Bronchial epithelial cell (primary cell): ENCODE results near the gene PADI6. TPM values are rescaled to one million over a fixed set of nuclear protein-coding genes. Genes with fewer than 3 reads are reported as not detected.

ENCODE experiments used
- DNase-seq: peaks from one replicate; pipeline ENCODE4 v3.0.0-alpha.2; 2010; ENCODE audit warnings: low read depth
- FAIRE-seq: peaks from 2 replicates; lab custom pipeline; 2011; peaks lifted over from hg19 to GRCh38; lab: Jason Lieb, UNC
- H3K27me3 ChIP-seq: 2 replicates; pipeline ENCODE4 v1.5.1; 2011; ENCODE audit warnings: low read length; ENCODE audit not compliant: control insufficient read depth, insufficient read depth
- H3K36me3 ChIP-seq: 2 replicates; pipeline ENCODE4 v1.5.1; 2011; ENCODE audit warnings: low read length; ENCODE audit not compliant: control insufficient read depth, insufficient read depth
- H3K4me3 ChIP-seq: 2 replicates; pipeline ENCODE4 v1.5.1; 2011; ENCODE audit warnings: mild to moderate bottlenecking, low read depth, low read length, control low read depth
- total RNA-seq: library from RNA; depleted of rRNA; stranded (reverse); fragments of >200 nt; gene quantifications from 2 replicates; pipeline ENCODE4 v1.2.1, GENCODE V29; 2014
- TF ChIP-seq, protein P1 (sequence below): IDR thresholded peaks from 2 replicates; pipeline ENCODE4 v1.5.1; 2011; ENCODE audit warnings: mild to moderate bottlenecking, moderate library complexity, low read length, control low read depth, inconsistent platforms; ENCODE audit not compliant: insufficient read depth, severe bottlenecking

PADI6 gene
- not detected in 2 replicates for total RNA-seq

DNA sequence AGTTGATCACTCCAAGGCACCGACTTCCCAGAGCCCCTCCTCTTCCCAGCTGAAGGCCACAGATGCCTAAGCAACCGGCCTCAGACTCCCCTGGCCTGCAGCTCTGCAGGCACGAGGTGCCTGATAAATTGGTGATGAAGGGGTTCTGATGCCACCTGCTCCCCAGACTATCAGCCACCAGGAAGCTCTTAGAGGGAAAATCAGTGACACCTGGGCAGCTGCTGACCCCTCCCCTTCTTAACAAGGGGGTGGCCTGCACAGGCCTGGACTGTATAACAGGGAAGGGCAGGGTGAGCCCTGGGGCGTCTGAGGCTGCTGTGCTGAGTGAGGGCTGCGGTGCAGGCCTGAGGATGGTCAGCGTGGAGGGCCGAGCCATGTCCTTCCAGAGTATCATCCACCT, at the start of gene PADI6:
TSS of gene PADI6 (plus strand) at position 301 of the 400 bp plus-strand sequence. CDS start at position 351, 50 bp downstream.
- Histone ChIP-seq H3K36me3 (no peaks in the 10 kb centered on the region), H3K27me3 (no peaks in the 10 kb centered on the region), H3K4me3 (no peak within 1 kb of the TSS)
- FAIRE-seq (no peak), DNase-seq (no peak)
- TF ChIP-seq, protein P1, sequence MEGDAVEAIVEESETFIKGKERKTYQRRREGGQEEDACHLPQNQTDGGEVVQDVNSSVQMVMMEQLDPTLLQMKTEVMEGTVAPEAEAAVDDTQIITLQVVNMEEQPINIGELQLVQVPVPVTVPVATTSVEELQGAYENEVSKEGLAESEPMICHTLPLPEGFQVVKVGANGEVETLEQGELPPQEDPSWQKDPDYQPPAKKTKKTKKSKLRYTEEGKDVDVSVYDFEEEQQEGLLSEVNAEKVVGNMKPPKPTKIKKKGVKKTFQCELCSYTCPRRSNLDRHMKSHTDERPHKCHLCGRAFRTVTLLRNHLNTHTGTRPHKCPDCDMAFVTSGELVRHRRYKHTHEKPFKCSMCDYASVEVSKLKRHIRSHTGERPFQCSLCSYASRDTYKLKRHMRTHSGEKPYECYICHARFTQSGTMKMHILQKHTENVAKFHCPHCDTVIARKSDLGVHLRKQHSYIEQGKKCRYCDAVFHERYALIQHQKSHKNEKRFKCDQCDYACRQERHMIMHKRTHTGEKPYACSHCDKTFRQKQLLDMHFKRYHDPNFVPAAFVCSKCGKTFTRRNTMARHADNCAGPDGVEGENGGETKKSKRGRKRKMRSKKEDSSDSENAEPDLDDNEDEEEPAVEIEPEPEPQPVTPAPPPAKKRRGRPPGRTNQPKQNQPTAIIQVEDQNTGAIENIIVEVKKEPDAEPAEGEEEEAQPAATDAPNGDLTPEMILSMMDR = no peak

DNA sequence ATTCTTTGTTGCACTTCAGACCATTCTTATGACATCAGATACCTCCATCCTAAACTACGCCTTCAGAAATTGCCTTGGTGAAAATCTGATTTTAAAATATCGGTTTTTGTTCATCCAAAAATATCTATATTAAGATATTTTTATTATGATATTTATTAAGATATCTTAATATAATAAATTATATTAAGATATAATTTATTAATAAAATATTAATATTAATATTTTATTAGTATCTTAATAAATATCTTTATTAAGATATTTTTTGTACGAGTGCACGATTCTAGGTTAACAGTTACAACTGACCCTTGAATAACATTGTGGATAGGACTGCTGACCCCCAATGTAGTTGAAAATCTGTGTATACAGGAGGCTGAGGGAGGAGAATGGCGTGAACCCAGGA, 43.1 kb upstream of the PADI6 start:
- TF ChIP-seq, protein P1 = no peak
- Histone ChIP-seq H3K27me3 (no peaks in the 10 kb centered on the region), H3K36me3 (no peaks in the 10 kb centered on the region), H3K4me3 (no peak overlapping the region)
- no peak for DNase-seq
- no peak for FAIRE-seq

DNA sequence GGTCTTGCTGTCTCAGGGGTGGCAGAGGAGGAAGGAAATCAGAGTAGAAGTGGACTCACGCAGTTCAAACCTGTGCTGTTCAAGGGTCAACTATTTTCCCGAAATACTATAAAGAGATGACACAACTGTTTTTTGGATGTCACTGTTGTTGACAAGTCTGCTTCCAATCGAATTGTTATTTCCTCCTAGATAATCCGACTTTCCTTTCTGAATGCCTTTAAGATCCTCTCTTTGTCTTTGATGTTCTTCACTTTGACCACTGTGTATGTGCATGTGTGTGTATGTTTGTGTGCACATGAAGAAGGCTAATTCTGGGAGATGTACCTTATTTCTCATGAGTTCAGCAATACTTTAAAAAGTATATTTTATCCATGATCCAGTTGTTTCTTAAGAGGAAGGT, 42.4 kb upstream of the PADI6 start:
- no peak overlapping the region for H3K4me3 ChIP-seq
- H3K36me3 ChIP-seq = no peaks in the 10 kb centered on the region
- TF ChIP-seq, protein P1 = no peak
- DNase-seq (no peak), FAIRE-seq (no peak)
- H3K27me3 ChIP-seq = no peaks in the 10 kb centered on the region

DNA sequence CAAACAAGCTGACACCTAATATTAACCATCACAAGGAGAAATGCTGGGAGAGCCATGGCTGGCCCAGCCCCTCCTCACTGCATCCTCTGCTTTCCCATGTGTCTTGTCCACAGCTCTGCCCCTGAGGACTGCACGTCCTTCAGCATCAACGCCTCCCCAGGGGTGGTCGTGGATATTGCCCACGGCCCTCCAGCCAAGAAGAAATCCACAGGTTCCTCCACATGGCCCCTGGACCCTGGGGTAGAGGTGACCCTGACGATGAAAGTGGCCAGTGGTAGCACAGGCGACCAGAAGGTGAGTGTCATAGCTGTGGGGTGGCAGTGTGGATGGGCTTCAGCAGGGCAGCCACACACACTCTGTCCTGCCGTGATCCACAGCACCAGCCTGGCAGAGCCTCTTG, 41.1 kb upstream of the PADI6 start:
- H3K36me3 ChIP-seq = no peaks in the 10 kb centered on the region
- TF ChIP-seq, protein P1 = no peak
- DNase-seq = no peak
- H3K27me3 ChIP-seq = no peaks in the 10 kb centered on the region
- FAIRE-seq = no peak
- H3K4me3 ChIP-seq = no peak overlapping the region

DNA sequence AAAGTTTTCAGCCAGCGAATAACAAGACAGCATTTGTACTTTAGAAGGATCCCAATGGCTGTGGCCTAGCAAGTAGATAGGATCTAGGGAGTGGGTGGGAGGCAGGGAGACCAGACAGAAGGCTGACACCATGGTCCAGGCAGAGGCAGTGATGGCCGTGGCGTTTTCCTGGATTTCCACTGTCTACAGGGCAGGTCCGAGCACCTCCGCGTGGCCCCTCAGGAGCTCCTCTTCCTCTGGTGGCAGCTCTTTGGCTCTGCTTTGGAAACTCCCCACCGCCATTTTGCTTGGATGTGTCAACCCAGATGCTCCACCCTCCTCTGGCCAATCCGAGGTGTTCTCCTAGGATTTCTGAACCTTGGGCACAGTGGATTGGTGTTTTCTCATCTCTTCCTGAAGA, 38.9 kb upstream of the PADI6 start:
- Histone ChIP-seq H3K27me3 (no peaks in the 10 kb centered on the region), H3K4me3 (no peak overlapping the region), H3K36me3 (no peaks in the 10 kb centered on the region)
- no peak for FAIRE-seq
- TF ChIP-seq, protein P1 = no peak
- DNase-seq = no peak

DNA sequence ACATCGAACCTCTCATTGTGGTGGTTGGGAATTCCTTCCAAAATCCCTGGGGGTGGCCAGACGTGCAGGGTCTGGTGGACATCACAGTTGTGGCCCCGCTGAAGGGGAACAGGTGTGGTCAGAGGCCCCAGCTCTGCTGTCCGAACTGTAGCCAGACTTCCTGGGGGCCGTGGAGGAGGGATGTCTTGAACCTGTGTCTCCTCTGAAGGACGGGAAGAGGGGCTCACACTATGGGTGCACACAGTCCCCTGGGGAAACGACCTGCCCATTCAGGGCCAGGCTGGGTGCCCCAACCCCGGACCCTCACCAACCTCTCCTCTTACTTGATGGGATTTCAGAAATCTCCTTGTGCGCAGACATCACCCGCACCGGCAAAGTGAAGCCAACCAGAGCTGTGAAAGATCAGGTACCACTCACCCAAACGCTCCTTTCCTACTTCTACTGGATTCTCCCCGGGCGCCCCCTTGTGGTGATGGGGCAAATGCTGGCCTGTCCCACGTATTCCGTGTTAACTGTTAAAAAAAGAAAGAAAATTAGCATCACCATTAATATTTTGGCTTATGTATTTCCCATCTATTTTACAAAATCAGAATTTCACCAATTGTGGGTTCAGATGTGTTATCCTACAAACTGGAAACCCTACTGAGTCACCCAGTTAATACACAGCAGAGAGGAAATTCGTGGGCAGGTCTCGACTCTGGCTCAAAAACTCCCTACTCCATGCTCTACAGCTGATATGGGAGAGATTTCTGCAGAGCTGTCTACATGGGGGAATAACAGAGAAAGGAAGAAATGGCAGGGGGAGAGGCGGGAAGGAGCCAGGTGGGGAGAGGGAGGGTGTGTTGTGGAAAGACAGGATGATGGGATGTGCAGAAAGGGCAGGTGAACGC, 35.9 kb upstream of the PADI6 start:
- DNase-seq (peak; percentile 47), FAIRE-seq (no peak)
- Histone ChIP-seq H3K4me3 (no peak overlapping the region), H3K36me3 (no peaks in the 10 kb centered on the region), H3K27me3 (no peaks in the 10 kb centered on the region)
- TF ChIP-seq, protein P1 = peak; percentile 84
